HUES6 (cell line): ENCODE results near the gene CELSR1.
"Not testable (repeated sequence)": the region's sequence is repeated elsewhere in the genome, so short reads cannot be mapped to it uniquely, and the experiment has no call there.

Source experiments
- H3K27ac ChIP-seq: 2 replicates; pipeline ENCODE4 v1.7.0; 2013; ENCODE audit warnings: low read depth, mild to moderate bottlenecking, low read length, inconsistent platforms
- H3K27me3 ChIP-seq: 2 replicates; pipeline ENCODE4 v1.6.1; 2013; ENCODE audit warnings: low read length; ENCODE audit not compliant: control insufficient read depth, insufficient read depth
- H3K36me3 ChIP-seq: 2 replicates; pipeline ENCODE4 v1.6.1; 2013; ENCODE audit warnings: low read length; ENCODE audit not compliant: control insufficient read depth, insufficient read depth
- H3K4me1 ChIP-seq: 2 replicates; pipeline ENCODE4 v1.6.1; 2013; ENCODE audit warnings: low read length; ENCODE audit not compliant: control insufficient read depth, insufficient read depth
- H3K4me3 ChIP-seq: 2 replicates; pipeline ENCODE4 v1.5.1; 2013; ENCODE audit warnings: low read depth, low read length
- H3K9ac ChIP-seq: one replicate; pipeline ENCODE4 v1.6.1; 2013; ENCODE audit warnings: mild to moderate bottlenecking, low read length
- H3K9me3 ChIP-seq: 2 replicates; pipeline ENCODE4 v1.6.1; 2013; ENCODE audit warnings: low read depth, low read length; ENCODE audit not compliant: control insufficient read depth, insufficient read depth

Gene CELSR1

GRCh38 chr22:46410291-46410808, 127.1 kb downstream of the CELSR1 start:
- no peaks in the 10 kb centered on the region for H3K27me3 ChIP-seq
- no peak overlapping the region for H3K9ac ChIP-seq
- H3K4me3 ChIP-seq, result no peak overlapping the region
- peaks cover 12% of the 10 kb centered on the region for H3K4me1 ChIP-seq
- H3K36me3 ChIP-seq, result peaks cover 6% of the 10 kb centered on the region; the same call in 1 of the 2 replicates
- H3K9me3 ChIP-seq, result no peaks in the 10 kb centered on the region
- no peak overlapping the region for H3K27ac ChIP-seq

DNA sequence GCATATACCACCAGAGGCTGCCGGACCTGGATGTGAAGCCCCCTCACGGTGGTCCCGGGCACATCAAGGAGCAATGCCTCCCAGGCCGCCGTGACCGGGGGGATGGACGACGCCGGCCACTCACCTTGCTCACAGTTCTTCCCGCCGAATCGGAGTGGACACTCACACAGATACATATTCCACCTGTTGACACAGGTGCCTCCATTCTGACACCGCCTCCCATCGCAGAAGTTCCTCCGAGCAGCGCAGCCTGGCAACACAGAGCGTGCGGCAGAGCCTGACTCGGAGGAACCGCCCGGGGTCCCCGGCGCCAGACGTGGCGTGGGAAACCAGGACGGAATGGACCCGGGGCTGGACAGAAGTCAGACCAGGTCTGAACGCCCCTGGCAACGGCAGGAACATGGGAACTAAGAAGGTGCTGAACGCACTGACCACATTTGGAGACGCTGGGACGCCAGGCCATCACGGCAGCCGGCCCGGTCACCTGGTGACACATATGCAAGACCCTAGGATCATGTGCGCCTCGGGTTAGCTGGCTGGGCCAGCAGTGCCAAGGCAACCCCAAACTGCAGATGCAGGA, 127.7 kb downstream of the CELSR1 start:
- Histone ChIP-seq H3K27me3 (no peaks in the 10 kb centered on the region), H3K4me3 (no peak overlapping the region), H3K27ac (no peak overlapping the region), H3K9ac (no peak overlapping the region), H3K9me3 (no peaks in the 10 kb centered on the region), H3K36me3 (peaks cover 6% of the 10 kb centered on the region; the same call in 1 of the 2 replicates), H3K4me1 (peaks cover 12% of the 10 kb centered on the region)

GRCh38 chr22:46408568-46409506, 128.6 kb downstream of the CELSR1 start:
- no peaks in the 10 kb centered on the region for H3K9me3 ChIP-seq
- H3K4me3 ChIP-seq, result no peak overlapping the region
- H3K9ac ChIP-seq, result no peak overlapping the region
- no peaks in the 10 kb centered on the region for H3K27me3 ChIP-seq
- peaks cover 6% of the 10 kb centered on the region; the same call in 1 of the 2 replicates for H3K36me3 ChIP-seq
- H3K27ac ChIP-seq, result no peak overlapping the region
- H3K4me1 ChIP-seq, result peaks cover 10% of the 10 kb centered on the region

DNA sequence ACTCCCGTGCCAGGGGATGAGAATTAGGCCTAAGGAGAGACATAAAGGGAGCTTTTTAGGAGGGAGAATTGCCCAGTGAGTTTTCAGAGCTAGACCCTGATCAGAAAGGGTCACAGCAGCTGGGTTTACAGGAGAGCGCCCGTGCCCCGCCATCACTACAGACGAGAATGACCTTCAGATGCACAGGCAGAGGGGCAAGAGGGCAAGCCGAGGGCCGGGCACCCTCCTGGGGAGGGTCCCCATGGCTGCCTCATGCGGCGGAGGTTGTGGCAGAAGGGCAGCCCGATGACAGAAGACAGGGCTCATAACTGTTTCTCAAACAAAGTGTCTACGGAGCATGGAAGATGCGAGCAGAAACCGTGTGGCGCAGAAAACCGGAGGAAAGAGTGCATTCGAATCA, 129.7 kb downstream of the CELSR1 start:
- H3K4me1 ChIP-seq, result peaks cover 7% of the 10 kb centered on the region; the same call in 1 of the 2 replicates
- H3K36me3 ChIP-seq, result peaks cover 6% of the 10 kb centered on the region; the same call in 1 of the 2 replicates
- H3K4me3 ChIP-seq, result no peak overlapping the region
- H3K9me3 ChIP-seq, result no peaks in the 10 kb centered on the region
- no peak overlapping the region for H3K9ac ChIP-seq
- H3K27me3 ChIP-seq, result no peaks in the 10 kb centered on the region
- H3K27ac ChIP-seq, result no peak overlapping the region

GRCh38 chr22:46406791-46407190, 130.6 kb downstream of the CELSR1 start:
- Histone ChIP-seq H3K36me3 (peaks cover 6% of the 10 kb centered on the region; the same call in 1 of the 2 replicates), H3K27ac (no peak overlapping the region), H3K27me3 (no peaks in the 10 kb centered on the region), H3K9me3 (no peaks in the 10 kb centered on the region), H3K4me3 (no peak overlapping the region), H3K9ac (no peak overlapping the region), H3K4me1 (peaks cover 7% of the 10 kb centered on the region; the same call in 1 of the 2 replicates)

GRCh38 chr22:46406349-46406748, 131.1 kb downstream of the CELSR1 start:
- Histone ChIP-seq H3K9me3 (no peaks in the 10 kb centered on the region), H3K36me3 (peaks cover 6% of the 10 kb centered on the region; the same call in 1 of the 2 replicates), H3K9ac (no peak overlapping the region), H3K27me3 (no peaks in the 10 kb centered on the region), H3K27ac (no peak overlapping the region), H3K4me1 (peaks cover 7% of the 10 kb centered on the region; the same call in 1 of the 2 replicates), H3K4me3 (no peak overlapping the region)

GRCh38 chr22:46405901-46406300, 131.5 kb downstream of the CELSR1 start:
- Histone ChIP-seq H3K27me3 (no peaks in the 10 kb centered on the region), H3K36me3 (peaks cover 6% of the 10 kb centered on the region; the same call in 1 of the 2 replicates)

GRCh38 chr22:46403880-46404279, 133.5 kb downstream of the CELSR1 start:
- H3K4me3 ChIP-seq, H3K9ac ChIP-seq, H3K4me1 ChIP-seq, H3K27ac ChIP-seq, H3K36me3 ChIP-seq, H3K9me3 ChIP-seq, H3K27me3 ChIP-seq: not testable (repeated sequence)

More at GRCh38 chr22:46405901-46406300, 131.5 kb downstream of the CELSR1 start:
- Histone ChIP-seq H3K27ac (no peak overlapping the region), H3K4me3 (no peak overlapping the region), H3K9ac (no peak overlapping the region), H3K9me3 (no peaks in the 10 kb centered on the region), H3K4me1 (peaks cover 7% of the 10 kb centered on the region; the same call in 1 of the 2 replicates)

- Histone ChIP-seq H3K9ac (no peak overlapping the region), H3K27ac (no peak overlapping the region), H3K4me1 (no peaks in the 10 kb centered on the region), H3K4me3 (no peak overlapping the region), H3K9me3 (no peaks in the 10 kb centered on the region), H3K27me3 (no peaks in the 10 kb centered on the region), H3K36me3 (peaks cover 5% of the 10 kb centered on the region; the same call in 1 of the 2 replicates)
Observed at GRCh38 chr22:46402505-46402904, 134.9 kb downstream of the CELSR1 start.

DNA sequence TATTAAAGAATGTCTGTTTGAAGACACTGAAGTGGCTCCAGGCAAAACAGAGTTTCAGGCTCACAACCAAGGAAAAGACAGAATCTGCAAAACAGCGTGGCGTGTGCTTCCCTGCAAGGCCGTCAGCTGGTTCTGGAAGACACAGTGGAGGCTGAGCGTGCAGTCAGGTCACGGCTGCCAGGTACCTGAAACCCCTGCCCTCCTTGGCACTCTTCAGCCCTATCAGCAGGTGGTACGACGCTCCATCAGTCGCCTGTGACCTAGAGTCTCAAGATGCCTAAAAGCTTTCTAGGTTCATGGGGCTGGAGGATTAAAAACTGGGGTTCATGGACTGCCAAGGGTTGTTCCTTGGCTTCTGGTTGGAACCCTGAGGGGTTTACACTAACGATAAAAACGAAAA, 136.1 kb downstream of the CELSR1 start:
- Histone ChIP-seq H3K36me3 (peaks cover 5% of the 10 kb centered on the region; the same call in 1 of the 2 replicates), H3K27ac (no peak overlapping the region), H3K4me1 (no peaks in the 10 kb centered on the region), H3K4me3 (no peak overlapping the region), H3K27me3 (no peaks in the 10 kb centered on the region), H3K9ac (no peak overlapping the region), H3K9me3 (no peaks in the 10 kb centered on the region)
